Right lobe of liver (tissue), 6 donors: ENCODE measurements around the gene SHOC1. TPM values are rescaled to one million over a fixed set of nuclear protein-coding genes. Genes with fewer than 3 reads are reported as not detected.
A peak's percentile ranks its signal among the peaks of the same experiment; 100 is the strongest.

ENCODE experiments used
- ATAC-seq, 4 donors: fragments of 200-7000 bp; cut with Tn5 transposase; one replicate each; pipeline ENCODE4 v1.9.1; 2020; ENCODE audit warnings: mild to moderate bottlenecking in 4 of 4, moderate library complexity in 4 of 4
- DNase-seq, 3 donors: peaks; one replicate each; pipeline ENCODE4 v3.0.0-alpha.2; 2020
- H3K27ac ChIP-seq, 3 donors: fragments of 200-600 bp; one replicate each; pipeline ENCODE4 v1.8.0; 2022
- H3K27me3 ChIP-seq, 2 donors: fragments of 200-600 bp; one replicate each; pipeline ENCODE4 v1.8.0; 2022
- H3K36me3 ChIP-seq, 4 donors: fragments of 200-600 bp; sonication (generic) in 1 of 4; one replicate each; pipeline versions ENCODE4 v1.5.1 to v1.8.0; 2017 to 2022; ENCODE audit warnings: control low read depth in 1 of 4
- H3K4me1 ChIP-seq, 4 donors: fragments of 200-600 bp; sonication (generic) in 1 of 4; one replicate each; pipeline versions ENCODE4 v1.5.1 to v1.8.0; 2017 to 2022; ENCODE audit warnings: control low read depth in 1 of 4
- H3K4me3 ChIP-seq, 3 donors: fragments of 200-600 bp; one replicate each; pipeline ENCODE4 v1.8.0; 2022
- H3K9me3 ChIP-seq, 4 donors: fragments of 200-600 bp; sonication (generic) in 1 of 4; one replicate each; pipeline versions ENCODE4 v1.5.1 to v1.8.0; 2017 to 2022; ENCODE audit warnings: control low read depth in 1 of 4
- POLR2A ChIP-seq: fragments of 450-650 bp; IDR thresholded peaks from one replicate; pipeline ENCODE4 v1.6.1; 2017; ENCODE audit warnings: antibody characterized with exemption, mild to moderate bottlenecking
- WGBS: methylation state at CpG from one replicate; pipeline ENCODE4 v1.1.6; 2018; ENCODE audit warnings: low coverage, low lambda C conversion rate; ENCODE audit not compliant: insufficient coverage; ENCODE audit errors: missing lambda C conversion rate; 5-methylcytosine and 5-hydroxymethylcytosine counted together
- intact Hi-C, 2 donors: fragments of 100-400 bp; cut with DNase I; formaldehyde crosslinking; loops; one replicate each; pipeline versions ENCODE4 v1.11.2 to v1.14.1; 2022
- total RNA-seq, 6 experiments: library from RNA; depleted of rRNA in 2 of 6; stranded (reverse); fragments of >200 nt in 2 of 6; fragmentation: NEBNext Ultra II Directional in 3 of 6; extraction: Animal tissue kit (Norgen Biotek cat#: 25700) in 3 of 6; gene quantifications; one replicate each; pipeline versions ENCODE4 v1.1.0 to v1.2.4, GENCODE V29; 2016 to 2023
- TF ChIP-seq, protein P1 (sequence below), 4 donors: fragments of 200-600 bp in 3 of 4; fragments of 450-650 bp in 1 of 4; IDR thresholded peaks; one replicate each; pipeline versions ENCODE4 v1.5.1 to v1.8.0; 2016 to 2022; ENCODE audit warnings: antibody characterized with exemption in 4 of 4, mild to moderate bottlenecking in 2 of 4
- donor health status: DM: no; HTN: yes; CAD: no.
- donor health status: DM: no; HTN: no; CAD: no.
- donor health status: DM: no; HTN: no; CAD: no.
- donor health status: DM: no; HTN: yes; CAD: no.
- donor health status: DM: no; HTN: yes; CAD: no.

SHOC1 gene
- total RNA-seq, 6 experiments from 2014 or later, result not detected

DNA sequence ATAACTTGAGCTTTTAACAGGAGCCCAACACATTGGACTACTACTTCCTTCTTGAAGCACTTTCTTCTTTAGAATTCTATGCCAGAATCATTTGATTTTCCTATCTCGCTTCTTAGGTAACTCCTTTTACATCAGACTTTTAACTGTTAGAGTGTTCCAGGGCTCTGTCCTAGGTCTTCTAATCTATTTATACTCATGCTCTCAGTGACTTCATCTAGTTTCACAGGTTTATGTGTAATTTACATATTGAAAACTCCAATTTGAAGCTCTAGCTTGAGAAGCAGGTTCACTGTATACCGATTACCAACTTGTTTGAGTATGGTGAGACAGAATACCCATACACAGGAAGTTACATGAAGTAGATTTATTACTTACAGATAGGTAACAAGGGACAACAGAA is 11.3 kb downstream of the SHOC1 start:
- 94% methylated on average over 2 of the region's 2 CpGs for WGBS
- intact Hi-C loops, result no loop called here
- Histone ChIP-seq H3K9me3 (no peaks in the 10 kb centered on the region), H3K27me3 (no peaks in the 10 kb centered on the region), H3K36me3 (no peaks in the 10 kb centered on the region), H3K27ac (no peak overlapping the region), H3K4me1 (no peaks in the 10 kb centered on the region), H3K4me3 (no peak overlapping the region)
- DNase-seq, result no peak
- TF ChIP-seq, protein P1, sequence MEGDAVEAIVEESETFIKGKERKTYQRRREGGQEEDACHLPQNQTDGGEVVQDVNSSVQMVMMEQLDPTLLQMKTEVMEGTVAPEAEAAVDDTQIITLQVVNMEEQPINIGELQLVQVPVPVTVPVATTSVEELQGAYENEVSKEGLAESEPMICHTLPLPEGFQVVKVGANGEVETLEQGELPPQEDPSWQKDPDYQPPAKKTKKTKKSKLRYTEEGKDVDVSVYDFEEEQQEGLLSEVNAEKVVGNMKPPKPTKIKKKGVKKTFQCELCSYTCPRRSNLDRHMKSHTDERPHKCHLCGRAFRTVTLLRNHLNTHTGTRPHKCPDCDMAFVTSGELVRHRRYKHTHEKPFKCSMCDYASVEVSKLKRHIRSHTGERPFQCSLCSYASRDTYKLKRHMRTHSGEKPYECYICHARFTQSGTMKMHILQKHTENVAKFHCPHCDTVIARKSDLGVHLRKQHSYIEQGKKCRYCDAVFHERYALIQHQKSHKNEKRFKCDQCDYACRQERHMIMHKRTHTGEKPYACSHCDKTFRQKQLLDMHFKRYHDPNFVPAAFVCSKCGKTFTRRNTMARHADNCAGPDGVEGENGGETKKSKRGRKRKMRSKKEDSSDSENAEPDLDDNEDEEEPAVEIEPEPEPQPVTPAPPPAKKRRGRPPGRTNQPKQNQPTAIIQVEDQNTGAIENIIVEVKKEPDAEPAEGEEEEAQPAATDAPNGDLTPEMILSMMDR (IDR thresholded peaks at IDR 0.05), result no peak
- TF ChIP-seq POLR2A, result no peak
- no peak for ATAC-seq

DNA sequence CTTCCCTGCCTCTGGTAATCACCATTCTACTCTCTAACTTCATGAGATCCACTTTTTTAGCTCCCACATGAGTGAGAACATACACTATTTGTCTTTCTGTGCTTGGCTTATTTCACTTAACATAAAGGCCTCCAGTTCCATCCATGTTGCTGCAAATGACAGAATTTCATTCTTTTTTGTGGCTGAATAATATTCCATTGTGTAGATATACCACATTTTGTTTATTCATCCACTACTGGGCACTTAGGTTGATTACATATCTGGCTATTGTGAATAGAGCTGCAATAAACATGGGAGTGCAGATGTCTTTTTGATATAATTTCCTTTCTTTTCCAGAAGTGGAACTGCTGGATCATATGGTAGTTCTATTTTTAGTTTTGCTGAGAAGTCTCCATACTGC is 28.7 kb downstream of the SHOC1 start:
- ATAC-seq (no peak), DNase-seq (no peak)
- no peaks in the 10 kb centered on the region for H3K4me1 ChIP-seq
- intact Hi-C loops, result loop anchor here in 1 of 2 donors (10.0 kb wide), 1 partner anchor 309 kb away; no protein-coding TSS in a partner anchor
- H3K4me3 ChIP-seq, result no peak overlapping the region
- no peak overlapping the region for H3K27ac ChIP-seq
- no peaks in the 10 kb centered on the region for H3K9me3 ChIP-seq
- H3K36me3 ChIP-seq, result no peaks in the 10 kb centered on the region
- TF ChIP-seq, protein P1 (IDR thresholded peaks at IDR 0.05), result no peak
- TF ChIP-seq POLR2A, result no peak
- H3K27me3 ChIP-seq, result no peaks in the 10 kb centered on the region

DNA sequence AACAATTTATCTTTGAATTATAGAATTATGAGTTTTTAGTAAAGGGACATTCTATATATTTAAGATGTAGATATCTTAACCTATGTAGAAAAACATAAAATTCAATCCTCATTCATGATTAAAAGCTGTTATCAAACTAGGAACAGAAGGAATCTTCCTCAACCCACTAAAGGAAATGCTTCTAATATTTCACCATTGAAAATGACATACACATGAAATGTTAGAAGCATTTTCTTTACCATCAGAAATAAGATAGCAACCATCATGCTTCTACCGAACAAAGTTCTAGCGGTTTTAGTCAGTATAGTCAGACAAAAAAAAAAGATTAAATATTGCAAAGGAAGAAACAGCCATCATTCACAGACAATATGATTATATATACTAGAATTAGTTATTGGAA is 32.2 kb downstream of the SHOC1 start:
- no peak overlapping the region for H3K27ac ChIP-seq
- no peak for TF ChIP-seq POLR2A
- TF ChIP-seq, protein P1 (IDR thresholded peaks at IDR 0.05), result no peak
- ATAC-seq (no peak), DNase-seq (no peak)
- no peaks in the 10 kb centered on the region for H3K27me3 ChIP-seq
- intact Hi-C loops, result loop anchor here in 1 of 2 donors (10.0 kb wide), 1 partner anchor 312 kb away; no protein-coding TSS in a partner anchor
- H3K4me3 ChIP-seq, result no peak overlapping the region
- H3K9me3 ChIP-seq, result no peaks in the 10 kb centered on the region
- H3K4me1 ChIP-seq, result no peaks in the 10 kb centered on the region
- 7% methylated on average over 2 of the region's 2 CpGs for WGBS
- H3K36me3 ChIP-seq, result no peaks in the 10 kb centered on the region

DNA sequence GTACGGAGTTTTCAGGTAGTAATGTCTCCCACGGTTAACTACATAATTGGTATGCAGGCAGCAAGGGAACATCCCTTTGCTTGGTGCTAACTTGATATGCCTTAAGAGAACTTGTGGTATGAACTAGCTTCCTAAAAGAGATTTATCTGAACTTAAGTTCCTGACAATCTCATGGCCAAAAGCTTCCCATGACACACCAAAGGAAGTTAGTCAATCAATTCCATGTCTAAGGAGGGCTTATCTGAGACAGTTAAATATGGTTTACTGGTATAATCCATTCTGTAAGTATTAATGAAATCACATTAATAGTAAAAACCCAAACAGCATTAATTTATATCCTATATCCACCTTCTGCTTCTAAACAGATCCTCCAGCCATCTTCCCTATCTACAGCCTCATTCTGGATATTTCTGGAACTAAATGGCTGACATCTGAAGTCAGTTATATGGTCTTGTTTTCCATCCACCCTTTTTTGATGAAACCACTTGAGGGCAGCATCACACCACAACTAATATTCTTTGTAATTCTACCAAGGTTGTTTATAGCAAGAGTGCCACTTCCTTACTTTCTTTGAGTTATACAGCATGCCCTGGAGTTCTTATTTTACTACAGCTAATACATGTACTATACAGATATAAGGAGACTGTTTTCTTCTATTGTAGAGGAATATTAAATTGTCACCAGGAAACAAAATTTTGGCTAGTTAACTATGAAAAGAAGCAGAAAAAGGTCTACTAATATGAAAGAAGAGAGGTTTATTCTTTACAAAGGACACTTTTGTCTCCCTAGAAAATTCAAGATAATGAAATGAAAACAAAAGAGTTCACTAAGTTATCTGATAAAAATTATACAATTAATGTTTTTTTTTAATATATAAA is 34.7 kb downstream of the SHOC1 start:
- Histone ChIP-seq H3K27ac (no peak overlapping the region), H3K9me3 (no peaks in the 10 kb centered on the region), H3K36me3 (no peaks in the 10 kb centered on the region), H3K4me1 (no peaks in the 10 kb centered on the region), H3K4me3 (no peak overlapping the region), H3K27me3 (no peaks in the 10 kb centered on the region)
- 76% methylated on average over 2 of the region's 2 CpGs for WGBS
- DNase-seq (peak in 1 of 3 donors; percentile 48), ATAC-seq (peak; percentile 89 to 99 (median 96))
- intact Hi-C loops, result loop anchor here in 1 of 2 donors (10.0 kb wide), 1 partner anchor 315 kb away; no protein-coding TSS in a partner anchor
- TF ChIP-seq, protein P1 (IDR thresholded peaks at IDR 0.05), result peak; percentile 65 to 88 (median 72)
- no peak for TF ChIP-seq POLR2A
